HG02798 (cell line): ENCODE results near the gene FBXL20.

Experiments used
- ATAC-seq: cut with Tn5 transposase; IDR thresholded peaks from one replicate; pipeline ENCODE4 v1.9.1; 2021; ENCODE audit warnings: mild to moderate bottlenecking; ENCODE audit not compliant: unreplicated experiment, poor library complexity

FBXL20 gene

GRCh38 chr17:39209317-39210092, 191.9 kb downstream of the FBXL20 start:
- no peak for ATAC-seq

DNA sequence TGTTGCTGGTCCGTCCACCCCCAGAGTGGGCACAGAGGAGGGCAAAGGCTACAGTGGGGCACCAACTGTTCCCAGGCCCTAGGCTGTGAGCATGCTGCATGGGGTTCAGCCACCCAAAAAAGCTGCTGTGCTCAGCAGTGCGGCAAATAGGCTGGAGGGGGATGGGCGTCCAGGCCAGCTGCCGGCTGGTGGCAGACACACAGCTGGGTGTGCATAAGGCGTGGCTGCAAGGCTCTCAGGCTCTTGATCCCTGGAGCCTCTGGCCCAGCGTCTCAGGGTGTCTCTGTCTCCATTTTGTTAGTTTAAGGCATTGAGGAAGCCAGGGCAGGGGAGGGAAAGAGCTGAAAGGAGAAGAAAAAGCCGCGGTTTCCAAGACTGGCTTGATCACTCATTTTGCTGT, 192.5 kb downstream of the FBXL20 start:
- ATAC-seq, result peak; percentile 52

GRCh38 chr17:39208136-39208535, 193.3 kb downstream of the FBXL20 start:
- ATAC-seq, result no peak

- no peak for ATAC-seq
These were observed 196.3 kb downstream of the FBXL20 start for GRCh38 chr17:39205112-39205526.

GRCh38 chr17:39204245-39204644, 197.2 kb downstream of the FBXL20 start:
- ATAC-seq, result no peak
